ENCODE measurements around the gene CLEC4E. TPM values are rescaled to one million over a fixed set of nuclear protein-coding genes. Genes with fewer than 3 reads are reported as not detected.
"Not testable (repeated sequence)": the region's sequence is repeated elsewhere in the genome, so short reads cannot be mapped to it uniquely, and the experiment has no call there.

CLEC4E gene
- total RNA-seq, 1 experiment from 2014 or later = not detected

DNA sequence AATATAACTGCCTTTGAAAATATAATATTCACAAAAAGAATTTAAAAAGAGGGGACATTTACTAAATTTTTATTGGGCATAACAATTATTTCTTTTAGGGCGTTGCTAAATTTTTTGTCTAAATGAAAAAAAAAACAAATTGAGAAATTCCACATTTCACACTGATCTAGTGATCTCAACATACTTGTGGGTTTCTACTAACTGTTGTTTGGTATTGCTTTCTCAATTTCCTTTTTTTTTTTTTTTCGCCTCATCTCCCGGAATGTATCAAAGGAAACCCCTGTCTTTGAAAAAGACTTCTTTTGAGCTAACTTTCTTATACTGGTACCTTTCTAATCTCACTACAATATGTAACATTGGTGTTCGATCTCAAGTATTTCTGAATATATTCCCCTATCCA is 27.4 kb downstream of the CLEC4E start, which contains the start of gene CLEC4D:
Gene CLEC4D (plus strand): TSS at position 248 of the 400 bp plus-strand sequence. CDS start 230 bp downstream, outside the sequence.
- Histone ChIP-seq H3K36me3 (no peaks in the 10 kb centered on the region), H3K9me3 (replicated peaks) (no peaks in the 10 kb centered on the region), H3K4me3 (no peak within 1 kb of the TSS), H3K27me3 (replicated peaks) (peaks cover 5% of the 10 kb centered on the region; the same call in 1 of the 2 replicates), H3K27ac (no peak within 1 kb of the TSS), H3K4me1 (replicated peaks) (no peaks in the 10 kb centered on the region)
- no peak for DNase-seq (ENCODE audit: low read depth in 1 of 2, low spot score in 2 of 2)

DNA sequence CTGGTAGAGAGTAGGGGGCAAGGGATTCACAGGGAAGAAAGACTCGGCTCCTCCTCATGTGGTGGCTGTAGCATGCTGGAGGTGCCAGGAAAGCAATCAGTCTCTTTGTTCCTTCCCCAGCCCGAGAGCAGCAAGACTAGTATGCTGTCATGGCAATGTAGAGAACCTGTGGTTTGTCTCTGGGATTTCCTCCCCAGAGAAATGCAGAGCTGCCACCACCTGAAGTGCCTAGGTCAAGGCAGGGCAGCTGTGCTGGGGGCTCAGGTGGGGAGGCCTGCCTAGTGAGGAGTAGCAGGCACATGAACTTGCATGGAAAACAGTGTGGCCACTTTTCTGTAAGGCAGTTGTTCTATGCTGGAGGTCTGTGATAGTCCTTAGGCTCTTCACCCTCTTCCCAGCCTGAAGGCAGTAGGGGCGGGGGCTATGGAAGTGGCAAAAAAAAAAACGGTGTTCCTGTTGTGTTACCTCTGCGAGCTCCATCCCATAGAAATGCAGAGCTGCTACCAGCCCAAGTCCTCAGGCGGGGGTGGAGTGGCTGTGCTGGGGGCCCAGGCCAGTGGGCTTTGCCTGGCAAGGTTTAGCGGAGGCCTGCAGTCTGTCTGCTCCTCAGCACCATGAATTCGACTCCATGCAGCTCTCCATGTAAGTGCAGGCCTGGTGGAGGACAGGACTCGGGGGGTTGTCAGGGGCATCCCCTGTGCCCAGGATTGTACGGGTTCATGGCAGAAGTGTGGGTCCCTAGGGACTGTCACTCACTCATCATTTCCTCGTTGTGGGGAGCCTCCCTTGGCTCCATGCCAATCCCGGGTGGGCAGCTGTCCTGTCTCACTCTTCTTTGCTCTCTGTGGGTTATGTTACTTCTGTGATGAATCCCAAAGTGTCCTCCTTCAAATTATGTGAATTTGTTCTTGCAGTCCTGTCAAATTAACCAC is 31.5 kb downstream of the CLEC4E start:
- DNase-seq (ENCODE audit: low read depth in 1 of 2, low spot score in 2 of 2) = no peak
- no peaks in the 10 kb centered on the region for H3K9me3 ChIP-seq (replicated peaks)
- no peaks in the 10 kb centered on the region for H3K27me3 ChIP-seq (replicated peaks)
- no peaks in the 10 kb centered on the region for H3K4me1 ChIP-seq (replicated peaks)
- no peak overlapping the region for H3K27ac ChIP-seq
- no peak overlapping the region for H3K4me3 ChIP-seq
- no peaks in the 10 kb centered on the region for H3K36me3 ChIP-seq

DNA sequence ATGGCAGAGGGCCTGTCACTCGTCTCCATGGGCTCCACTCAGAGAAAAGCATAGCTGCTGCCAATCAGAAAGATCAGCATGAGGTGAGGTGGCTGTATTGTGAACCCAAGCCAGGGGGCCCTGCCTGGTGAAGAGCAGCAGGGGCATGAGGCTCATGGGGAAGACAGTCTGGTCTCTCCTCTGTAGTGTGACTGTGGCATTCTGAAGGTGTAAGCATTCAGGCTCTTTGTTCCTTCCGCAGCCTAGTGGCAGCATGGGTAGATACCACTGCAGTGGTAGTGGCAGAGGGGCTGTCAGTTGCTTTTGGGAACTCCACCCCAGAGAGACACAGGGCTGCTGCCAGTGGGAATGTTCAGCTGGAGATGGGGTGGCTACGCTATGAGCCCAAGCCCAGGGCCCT is 32.5 kb downstream of the CLEC4E start:
- Histone ChIP-seq H3K9me3 (replicated peaks) (no peaks in the 10 kb centered on the region), H3K4me1 (replicated peaks) (no peaks in the 10 kb centered on the region), H3K27ac (no peak overlapping the region), H3K4me3 (no peak overlapping the region), H3K36me3 (no peaks in the 10 kb centered on the region), H3K27me3 (replicated peaks) (no peaks in the 10 kb centered on the region)
- no peak for DNase-seq (ENCODE audit: low read depth in 1 of 2, low spot score in 2 of 2)

DNA sequence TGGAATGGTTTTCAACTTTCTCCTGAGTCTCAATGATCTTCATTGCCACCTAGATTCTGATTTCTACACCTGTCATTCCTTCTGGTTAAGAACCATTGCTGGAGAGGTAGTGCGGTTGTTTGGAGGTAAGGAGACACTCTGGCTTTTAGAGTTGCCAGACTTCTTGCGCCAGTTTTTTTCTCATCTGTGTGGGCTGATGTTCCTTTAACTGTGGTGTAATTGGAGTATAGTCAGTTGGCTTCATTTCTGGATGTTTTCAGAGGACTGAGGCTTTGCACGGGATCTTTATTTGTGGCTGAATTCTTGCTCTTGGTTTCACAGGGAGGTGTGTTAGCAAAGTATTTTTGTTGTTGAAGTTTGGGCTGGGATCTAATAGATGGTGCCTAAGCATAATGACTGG is 33.1 kb downstream of the CLEC4E start:
- Histone ChIP-seq H3K27me3 (replicated peaks) (no peaks in the 10 kb centered on the region), H3K36me3 (no peaks in the 10 kb centered on the region), H3K4me3 (no peak overlapping the region), H3K27ac (no peak overlapping the region), H3K9me3 (replicated peaks) (no peaks in the 10 kb centered on the region), H3K4me1 (replicated peaks) (no peaks in the 10 kb centered on the region)
- no peak for DNase-seq (ENCODE audit: low read depth in 1 of 2, low spot score in 2 of 2)

DNA sequence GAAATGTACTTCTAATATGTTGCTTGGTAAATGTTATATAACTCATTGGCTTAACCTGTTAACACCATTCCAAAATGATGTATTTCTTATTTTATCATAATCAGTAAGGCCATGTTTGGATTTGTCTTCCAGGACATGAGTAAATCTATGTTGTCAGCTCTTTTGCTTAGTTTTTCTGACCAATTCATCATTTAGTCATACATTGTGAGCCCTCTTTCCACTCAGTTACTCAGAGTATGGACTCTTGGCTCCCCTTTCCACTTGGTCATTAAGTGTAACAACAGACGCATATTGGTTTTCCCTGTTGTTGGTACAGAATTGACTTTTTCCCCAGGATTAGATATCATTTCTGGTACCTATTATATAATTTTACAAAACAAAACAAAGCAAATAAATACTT is 36.4 kb downstream of the CLEC4E start:
- Histone ChIP-seq H3K4me3 (no peak overlapping the region), H3K27ac (no peak overlapping the region), H3K9me3 (replicated peaks) (no peaks in the 10 kb centered on the region), H3K27me3 (replicated peaks) (no peaks in the 10 kb centered on the region; the same call in none of the 2 replicates), H3K36me3 (no peaks in the 10 kb centered on the region), H3K4me1 (replicated peaks) (no peaks in the 10 kb centered on the region)
- DNase-seq (ENCODE audit: low read depth in 1 of 2, low spot score in 2 of 2) = no peak

DNA sequence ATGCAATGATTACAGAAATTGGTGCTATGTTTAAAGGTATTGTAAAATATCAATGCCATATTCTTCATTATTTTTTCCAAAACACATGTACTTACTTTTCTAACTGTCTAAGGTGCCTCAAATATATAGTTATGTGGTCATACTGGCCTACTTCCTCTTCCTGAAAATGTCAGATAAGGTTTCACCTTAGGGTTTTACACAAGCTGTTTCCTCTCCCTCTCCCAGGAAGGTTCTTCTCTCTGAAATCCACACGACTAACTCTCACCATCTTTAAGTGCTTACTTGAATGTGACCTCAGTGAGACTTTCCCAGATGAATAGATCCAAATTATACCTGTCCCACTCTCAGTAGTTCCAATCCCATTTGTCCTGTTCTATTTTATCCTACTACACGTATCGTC is 39.0 kb downstream of the CLEC4E start:
- Histone ChIP-seq H3K27ac (no peak overlapping the region), H3K27me3 (replicated peaks) (no peaks in the 10 kb centered on the region; the same call in none of the 2 replicates), H3K9me3 (replicated peaks) (no peaks in the 10 kb centered on the region), H3K4me1 (replicated peaks) (no peaks in the 10 kb centered on the region), H3K4me3 (no peak overlapping the region), H3K36me3 (no peaks in the 10 kb centered on the region)
- DNase-seq (ENCODE audit: low read depth in 1 of 2, low spot score in 2 of 2) = no peak

DNA sequence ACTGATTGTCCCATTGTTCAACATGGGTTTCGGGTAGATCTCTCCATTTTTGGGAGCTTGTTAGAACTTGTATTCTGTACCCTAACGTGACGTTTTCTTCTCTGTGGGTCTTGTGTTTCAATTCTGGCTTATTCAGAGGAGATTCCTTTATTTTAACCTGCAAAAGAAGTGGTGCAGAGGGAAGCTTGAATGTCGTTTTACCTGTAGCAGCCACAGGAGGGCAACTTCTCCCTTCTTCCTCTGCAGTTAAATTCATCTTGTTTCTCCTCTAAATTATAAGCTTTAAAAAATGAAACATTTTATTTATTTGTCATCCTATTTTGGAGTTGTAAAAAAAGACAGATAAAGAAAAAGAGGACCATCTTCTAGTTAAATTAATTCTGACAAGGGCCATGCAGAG is 41.1 kb downstream of the CLEC4E start:
- Histone ChIP-seq H3K4me3 (no peak overlapping the region), H3K27ac (no peak overlapping the region), H3K9me3 (replicated peaks) (no peaks in the 10 kb centered on the region), H3K27me3 (replicated peaks) (no peaks in the 10 kb centered on the region; the same call in none of the 2 replicates), H3K4me1 (replicated peaks) (no peaks in the 10 kb centered on the region), H3K36me3 (no peaks in the 10 kb centered on the region)
- no peak for DNase-seq (ENCODE audit: low read depth in 1 of 2, low spot score in 2 of 2)

DNA sequence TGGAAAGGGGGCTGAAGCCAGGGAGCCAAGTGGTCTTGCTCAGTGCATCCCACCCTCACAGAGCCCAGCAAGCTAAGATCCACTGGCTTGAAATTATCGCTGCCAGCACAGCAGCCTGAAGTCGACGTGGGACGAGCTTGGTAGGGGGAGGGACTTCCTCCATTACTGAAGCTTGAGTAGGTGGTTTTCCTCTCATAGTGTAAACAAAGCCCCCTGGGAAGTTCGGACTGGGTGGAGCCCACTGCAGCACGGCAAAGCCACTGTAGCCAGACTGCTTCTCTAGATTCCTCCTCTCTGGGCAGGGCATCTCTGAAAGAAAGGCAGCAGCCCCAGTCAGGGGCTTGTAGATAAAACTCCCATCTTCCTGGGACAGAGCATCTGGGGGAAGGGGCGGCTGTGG is 44.6 kb downstream of the CLEC4E start:
- not testable (repeated sequence) for H3K4me3 ChIP-seq; H3K27me3 ChIP-seq (replicated peaks); H3K27ac ChIP-seq; H3K36me3 ChIP-seq; DNase-seq (ENCODE audit: low read depth in 1 of 2, low spot score in 2 of 2); H3K9me3 ChIP-seq (replicated peaks); H3K4me1 ChIP-seq (replicated peaks)

DNA sequence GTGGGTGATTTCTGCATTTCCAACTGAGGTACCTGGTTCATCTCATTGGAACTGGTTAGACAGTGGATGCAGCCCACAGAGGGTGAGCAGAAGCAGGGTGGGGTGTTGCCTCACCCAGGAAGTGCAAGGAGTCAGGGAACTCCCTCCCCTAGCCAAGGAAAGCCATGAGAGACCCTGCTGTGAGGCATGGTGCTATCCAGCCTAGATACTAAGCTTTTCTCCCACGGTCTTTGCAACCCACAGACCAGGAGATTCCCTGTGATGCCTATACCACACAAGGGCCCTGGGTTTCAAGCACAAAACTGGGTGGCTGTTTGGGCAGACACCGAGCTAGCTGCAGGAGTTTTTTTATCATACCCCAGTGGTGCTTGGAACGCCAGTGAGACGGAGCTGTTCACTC is 45.0 kb downstream of the CLEC4E start:
- not testable (repeated sequence) for H3K9me3 ChIP-seq (replicated peaks); H3K4me3 ChIP-seq; H3K27me3 ChIP-seq (replicated peaks); H3K27ac ChIP-seq; DNase-seq (ENCODE audit: low read depth in 1 of 2, low spot score in 2 of 2); H3K36me3 ChIP-seq; H3K4me1 ChIP-seq (replicated peaks)

DNA sequence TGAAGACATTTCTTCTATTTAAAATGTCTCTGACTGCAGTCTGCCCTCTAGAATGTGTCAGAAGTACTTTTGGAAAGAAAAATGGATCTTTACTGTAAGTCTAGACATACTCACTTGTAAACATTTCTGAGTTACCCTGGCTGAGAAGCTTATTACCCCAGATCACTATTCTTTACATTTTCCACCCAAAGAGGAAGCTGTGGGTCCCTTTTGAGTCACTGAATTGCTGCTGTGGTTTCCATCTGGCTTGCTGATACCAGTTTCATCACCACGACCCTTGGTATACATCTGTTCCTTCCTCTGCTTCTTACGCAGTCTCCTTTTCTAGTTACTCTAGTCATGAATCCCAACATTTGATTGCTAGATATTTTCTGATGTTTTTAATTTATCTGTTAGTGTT is 47.6 kb downstream of the CLEC4E start:
- no peaks in the 10 kb centered on the region for H3K9me3 ChIP-seq (replicated peaks)
- H3K27ac ChIP-seq = no peak overlapping the region
- no peak for DNase-seq (ENCODE audit: low read depth in 1 of 2, low spot score in 2 of 2)
- H3K4me1 ChIP-seq (replicated peaks) = no peaks in the 10 kb centered on the region
- H3K27me3 ChIP-seq (replicated peaks) = no peaks in the 10 kb centered on the region
- H3K36me3 ChIP-seq = no peaks in the 10 kb centered on the region
- H3K4me3 ChIP-seq = no peak overlapping the region

DNA sequence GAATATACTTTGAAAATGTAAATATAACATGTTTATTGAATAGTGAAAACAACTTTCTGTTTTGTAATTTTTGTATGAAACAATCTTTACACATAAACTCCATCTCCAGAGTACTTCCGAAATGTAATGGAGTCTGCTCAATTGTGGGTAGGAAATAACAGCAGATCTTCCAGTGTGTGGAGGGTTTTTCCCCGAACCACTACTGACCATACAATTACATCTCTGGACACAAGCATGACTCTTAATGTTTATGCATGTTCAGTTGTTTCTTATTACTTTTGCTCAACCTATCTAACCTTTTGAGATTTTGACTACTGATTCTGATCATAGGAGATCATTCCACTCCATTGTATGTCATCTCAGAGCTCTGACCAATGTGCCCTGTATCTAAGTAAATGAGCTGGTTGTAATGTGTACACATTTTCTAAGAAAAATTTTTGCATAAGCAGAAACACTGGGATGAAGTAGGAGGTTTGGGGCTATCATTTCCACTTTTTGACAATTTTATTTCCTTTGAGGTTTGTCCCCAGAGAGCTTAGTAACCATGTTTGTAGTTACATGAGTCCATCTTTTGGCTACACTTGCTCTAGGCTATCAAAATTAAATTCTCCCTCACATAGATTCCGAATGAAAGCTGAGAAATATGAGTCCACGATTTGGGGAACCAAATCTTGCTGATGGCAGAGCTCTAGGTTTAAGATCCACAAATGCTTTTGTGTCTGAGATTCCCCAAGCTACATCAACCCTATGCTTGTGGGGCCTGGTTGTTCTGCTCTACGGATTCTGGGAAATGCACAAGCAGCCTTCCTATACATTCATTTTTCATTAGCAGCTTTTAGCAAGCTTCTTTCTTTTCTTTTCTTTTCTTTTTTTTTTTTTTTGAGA is 48.8 kb downstream of the CLEC4E start:
- Histone ChIP-seq H3K27me3 (replicated peaks) (no peaks in the 10 kb centered on the region), H3K36me3 (no peaks in the 10 kb centered on the region), H3K4me3 (no peak overlapping the region), H3K9me3 (replicated peaks) (no peaks in the 10 kb centered on the region), H3K4me1 (replicated peaks) (no peaks in the 10 kb centered on the region), H3K27ac (no peak overlapping the region)
- DNase-seq (ENCODE audit: low read depth in 1 of 2, low spot score in 2 of 2) = no peak
